GM21447 (cell line): Measurements from ENCODE around the gene SLC14A1.

Experiments used
- ATAC-seq: cut with Tn5 transposase; IDR thresholded peaks from one replicate; pipeline ENCODE4 v1.9.1; 2021; ENCODE audit not compliant: unreplicated experiment

The SLC14A1 gene

GRCh38 chr18:45792506-45793263 is 68.7 kb downstream of the SLC14A1 start:
- no peak for ATAC-seq

GRCh38 chr18:45793264-45793965 is 69.4 kb downstream of the SLC14A1 start:
- no peak for ATAC-seq

DNA sequence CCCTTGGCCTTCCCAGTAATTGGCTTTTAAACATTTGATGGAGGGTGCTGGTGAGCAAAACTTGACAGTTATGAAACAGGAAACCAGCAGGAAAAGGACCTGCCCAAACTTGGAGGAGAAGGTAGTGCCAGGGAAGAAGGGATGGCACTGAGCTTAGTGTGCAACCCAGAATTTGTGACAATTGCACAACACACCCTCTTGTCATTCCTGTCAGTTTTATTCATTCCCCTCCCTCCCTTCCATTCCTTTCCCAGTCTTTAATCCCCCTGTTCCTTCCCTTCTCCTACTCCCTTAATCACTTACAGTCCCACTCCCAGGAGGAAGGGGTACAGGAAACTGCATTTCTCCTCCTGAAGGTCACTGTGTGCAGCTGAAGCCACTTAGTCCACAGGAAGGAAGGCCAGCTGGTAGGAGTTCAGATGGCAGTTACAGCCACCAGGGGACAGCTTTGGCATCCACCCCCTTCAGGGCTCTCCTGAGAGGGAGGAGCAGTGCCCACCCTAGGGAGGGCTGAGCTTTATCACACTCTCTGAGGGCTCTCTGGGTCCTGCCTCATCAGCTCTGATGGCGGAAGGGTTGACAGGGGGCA is 77.5 kb downstream of the SLC14A1 start:
- ATAC-seq = no peak
